Mucosa of gallbladder (tissue), 1 donor: ENCODE results near the gene MCRS1. TPM values are rescaled to one million over a fixed set of nuclear protein-coding genes. Genes with fewer than 3 reads are reported as not detected.
"Not testable (repeated sequence)": the region's sequence is repeated elsewhere in the genome, so short reads cannot be mapped to it uniquely, and the experiment has no call there.

ENCODE experiments used
- DNase-seq: peaks from one replicate; pipeline ENCODE4 v3.0.0-alpha.2; 2020; ENCODE audit warnings: low spot score
- total RNA-seq: library from RNA; stranded (reverse); gene quantifications from one replicate; pipeline ENCODE4 v1.2.1, GENCODE V29; 2021
- donor health status: DM: no; HTN: no; CAD: no.

MCRS1 gene
- total RNA-seq, 1 donor from 2014 or later: 64.5 TPM

- peak; percentile 67 for DNase-seq
Measured at GRCh38 chr12:49515266-49515665, 52.7 kb downstream of the MCRS1 start.

DNA sequence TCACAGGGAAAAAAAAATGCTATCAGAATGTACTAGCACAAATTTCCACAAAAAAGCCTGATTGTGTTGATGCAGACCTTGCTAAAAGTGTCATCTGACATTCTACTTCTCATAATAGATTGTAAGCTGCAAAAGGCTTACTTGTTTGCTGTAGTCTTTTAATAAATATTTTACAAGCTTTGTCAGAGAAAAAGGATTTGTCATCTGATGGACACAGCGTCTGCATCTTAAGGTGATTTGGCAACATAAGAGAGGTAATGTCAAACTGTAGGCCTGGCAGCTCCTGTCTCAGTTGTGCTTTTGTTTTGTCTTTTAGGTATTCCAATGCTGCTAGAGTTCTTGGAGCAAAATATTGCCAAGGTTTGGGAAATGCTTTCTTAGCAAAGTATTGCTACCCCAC is 55.4 kb downstream of the MCRS1 start:
- no peak for DNase-seq

DNA sequence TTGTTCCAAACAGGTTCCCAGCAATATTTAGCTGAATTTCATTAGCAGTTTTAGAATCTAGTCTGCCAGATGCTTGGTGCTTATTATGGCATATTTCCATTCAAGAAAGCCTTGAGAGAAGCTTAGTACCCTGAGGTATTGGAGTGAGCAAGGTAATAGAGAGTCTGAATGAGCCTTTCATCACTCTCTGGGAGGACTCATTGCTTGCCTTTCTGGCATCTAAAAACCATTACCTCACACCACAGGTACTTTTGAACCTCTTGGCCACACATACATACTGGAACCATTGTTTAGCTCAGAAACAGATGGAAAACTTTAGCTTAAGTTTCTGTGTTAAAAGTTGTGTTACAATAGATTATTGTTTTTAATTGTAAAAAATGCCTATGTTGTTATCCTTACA is 56.5 kb downstream of the MCRS1 start:
- no peak for DNase-seq

DNA sequence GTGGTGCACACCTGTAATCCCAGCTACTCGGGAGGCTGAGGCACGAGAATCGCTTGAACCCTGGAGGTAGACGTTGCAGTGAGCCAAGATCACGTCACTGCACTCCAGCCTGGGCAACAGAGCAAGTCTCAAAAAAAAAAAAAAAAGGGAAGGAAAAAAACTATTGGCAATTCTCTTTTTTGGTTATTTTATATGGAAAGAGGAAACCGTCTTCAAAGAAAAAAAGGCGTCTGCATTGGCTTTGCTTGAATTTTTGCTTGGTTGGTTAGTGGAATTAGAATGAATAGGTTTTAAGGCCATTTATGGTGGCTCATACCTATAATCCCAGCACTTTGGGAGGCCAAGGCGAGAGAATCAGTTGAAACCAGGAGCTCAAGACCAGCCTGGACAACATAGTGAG is 58.3 kb downstream of the MCRS1 start:
- not testable (repeated sequence) for DNase-seq

Other genes starting within 250 kb of the MCRS1 start
- 2.0 TPM for gene TROAP, start 244.9 kb downstream of the MCRS1 start, total RNA-seq
- 0.12 TPM for gene C1QL4, start 231.0 kb downstream of the MCRS1 start, total RNA-seq
- gene DNAJC22, start 221.3 kb downstream of the MCRS1 start, total RNA-seq: 73.7 TPM
- gene SPATS2, start 200.7 kb downstream of the MCRS1 start, total RNA-seq: 32.1 TPM
- 22.6 TPM for gene KCNH3, start 29.1 kb downstream of the MCRS1 start, total RNA-seq
- 0.32 TPM for gene FAM186B, start 37.5 kb upstream of the MCRS1 start, total RNA-seq
- gene PRPF40B, start 55.4 kb upstream of the MCRS1 start, total RNA-seq: 33.4 TPM
- 27.8 TPM for gene FMNL3, start 139.3 kb upstream of the MCRS1 start, total RNA-seq
- gene TMBIM6, start 173.4 kb upstream of the MCRS1 start, total RNA-seq: 901 TPM